Measurements from ENCODE around the gene RPUSD1. TPM values are rescaled to one million over a fixed set of nuclear protein-coding genes. Genes with fewer than 3 reads are reported as not detected.
A peak's percentile ranks its signal among the peaks of the same experiment; 100 is the strongest.

Gene RPUSD1
- total RNA-seq, 1 donor from 2014 or later = 28.5 TPM

DNA sequence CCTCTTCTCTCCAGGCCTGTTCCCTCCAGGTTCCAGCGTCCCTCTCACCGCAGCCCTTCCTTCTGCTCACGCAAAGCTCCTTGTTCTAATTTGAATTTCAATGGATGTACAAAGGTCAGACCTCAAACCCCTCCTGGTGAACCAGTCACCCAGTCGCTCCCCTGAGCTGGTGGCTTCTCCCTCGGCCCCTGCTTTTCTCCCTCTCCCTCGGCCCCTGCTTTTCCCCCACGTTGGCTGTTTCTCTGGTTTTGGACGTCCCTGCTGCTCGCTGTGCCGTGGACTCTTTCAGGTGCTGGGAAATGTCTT is 36.2 kb downstream of the RPUSD1 start:
- peak overlapping the region; percentile 10 for H3K4me3 Mint-ChIP-seq (ENCODE audit: unreplicated experiment)
- H3K27me3 Mint-ChIP-seq (ENCODE audit: unreplicated experiment) = peaks cover 3% of the 10 kb centered on the region
- TF ChIP-seq, protein P1, sequence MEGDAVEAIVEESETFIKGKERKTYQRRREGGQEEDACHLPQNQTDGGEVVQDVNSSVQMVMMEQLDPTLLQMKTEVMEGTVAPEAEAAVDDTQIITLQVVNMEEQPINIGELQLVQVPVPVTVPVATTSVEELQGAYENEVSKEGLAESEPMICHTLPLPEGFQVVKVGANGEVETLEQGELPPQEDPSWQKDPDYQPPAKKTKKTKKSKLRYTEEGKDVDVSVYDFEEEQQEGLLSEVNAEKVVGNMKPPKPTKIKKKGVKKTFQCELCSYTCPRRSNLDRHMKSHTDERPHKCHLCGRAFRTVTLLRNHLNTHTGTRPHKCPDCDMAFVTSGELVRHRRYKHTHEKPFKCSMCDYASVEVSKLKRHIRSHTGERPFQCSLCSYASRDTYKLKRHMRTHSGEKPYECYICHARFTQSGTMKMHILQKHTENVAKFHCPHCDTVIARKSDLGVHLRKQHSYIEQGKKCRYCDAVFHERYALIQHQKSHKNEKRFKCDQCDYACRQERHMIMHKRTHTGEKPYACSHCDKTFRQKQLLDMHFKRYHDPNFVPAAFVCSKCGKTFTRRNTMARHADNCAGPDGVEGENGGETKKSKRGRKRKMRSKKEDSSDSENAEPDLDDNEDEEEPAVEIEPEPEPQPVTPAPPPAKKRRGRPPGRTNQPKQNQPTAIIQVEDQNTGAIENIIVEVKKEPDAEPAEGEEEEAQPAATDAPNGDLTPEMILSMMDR (IDR thresholded peaks at IDR 0.05; ENCODE audit: partially characterized antibody, unreplicated experiment) = no peak
- peak overlapping the region; percentile 82 for H3K27ac Mint-ChIP-seq (ENCODE audit: unreplicated experiment)
- peaks cover 13% of the 10 kb centered on the region for H3K4me1 Mint-ChIP-seq (ENCODE audit: low read depth, unreplicated experiment)
- no peak for DNase-seq
- H3K9me3 Mint-ChIP-seq (ENCODE audit: unreplicated experiment) = peaks cover 8% of the 10 kb centered on the region
- peaks cover 5% of the 10 kb centered on the region for H3K36me3 Mint-ChIP-seq (ENCODE audit: unreplicated experiment)

DNA sequence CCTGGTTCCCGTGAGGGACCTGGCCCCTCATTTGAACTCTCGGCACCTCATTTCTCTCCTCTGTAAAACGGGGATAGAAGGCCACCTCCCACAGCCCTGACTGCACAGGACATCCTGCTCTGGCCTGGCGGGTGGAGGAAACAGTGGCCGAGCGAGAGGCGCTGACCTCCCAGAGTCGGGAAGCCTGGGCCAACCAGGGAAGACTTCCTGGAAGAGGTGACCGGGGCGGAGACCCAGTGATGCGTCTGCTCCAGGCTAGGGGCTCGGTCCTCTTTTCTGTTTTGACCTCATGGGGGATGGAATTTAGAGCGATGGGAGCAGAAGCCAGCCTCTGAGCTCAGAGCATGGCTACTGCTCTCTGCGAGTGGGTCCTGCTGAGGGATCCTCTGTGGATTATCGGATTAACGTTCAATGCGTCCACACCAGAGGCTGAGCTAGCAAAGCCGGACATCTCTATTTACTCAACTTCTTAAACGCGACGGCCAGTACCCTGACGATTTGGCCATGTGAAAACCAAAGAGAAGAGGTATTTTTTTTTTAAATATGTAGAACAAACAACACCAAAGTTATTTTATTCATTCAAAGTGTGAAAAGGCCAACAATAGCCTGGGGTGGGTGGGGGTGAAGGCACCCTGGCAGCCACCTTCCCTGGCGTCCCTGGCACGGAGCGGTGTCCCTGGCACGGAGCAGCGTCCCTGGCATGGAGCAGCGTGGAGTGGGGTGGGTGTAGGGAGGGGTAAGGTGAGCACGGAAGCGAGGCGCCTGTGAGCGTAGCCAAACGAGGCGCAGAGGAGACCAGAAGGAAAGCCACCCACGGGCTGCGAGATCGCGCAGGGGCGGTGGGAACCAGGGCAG is 36.8 kb downstream of the RPUSD1 start:
- Mint-ChIP-seq H3K4me1 (ENCODE audit: low read depth, unreplicated experiment) (peaks cover 13% of the 10 kb centered on the region), H3K36me3 (ENCODE audit: unreplicated experiment) (peaks cover 2% of the 10 kb centered on the region), H3K4me3 (ENCODE audit: unreplicated experiment) (peak overlapping the region; percentile 18), H3K27me3 (ENCODE audit: unreplicated experiment) (peaks cover 3% of the 10 kb centered on the region), H3K27ac (ENCODE audit: unreplicated experiment) (peak overlapping the region; percentile 82), H3K9me3 (ENCODE audit: unreplicated experiment) (peaks cover 7% of the 10 kb centered on the region)
- DNase-seq = no peak
- TF ChIP-seq, protein P1 (IDR thresholded peaks at IDR 0.05; ENCODE audit: partially characterized antibody, unreplicated experiment) = no peak

DNA sequence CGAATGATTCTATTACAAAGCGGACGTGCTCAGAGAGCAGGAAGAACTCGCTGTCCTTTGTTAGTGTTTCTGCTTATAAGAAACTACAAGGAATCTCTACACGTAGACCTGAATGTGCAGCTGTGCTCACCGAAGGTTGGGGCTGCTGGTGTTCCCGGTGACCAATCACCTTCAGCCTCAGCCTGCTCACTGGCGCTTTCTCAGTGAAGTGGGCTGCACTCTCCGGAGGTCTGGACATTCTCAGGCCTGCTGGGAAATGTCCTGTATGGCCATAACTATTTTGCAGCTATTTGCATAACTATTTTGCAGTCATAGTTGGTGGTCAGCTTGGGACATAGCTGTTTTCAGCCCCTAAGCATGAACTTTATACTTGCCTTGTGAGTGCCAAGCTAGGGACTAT is 37.7 kb downstream of the RPUSD1 start:
- DNase-seq = no peak
- no peaks in the 10 kb centered on the region for H3K36me3 Mint-ChIP-seq (ENCODE audit: unreplicated experiment)
- peaks cover 3% of the 10 kb centered on the region for H3K27me3 Mint-ChIP-seq (ENCODE audit: unreplicated experiment)
- TF ChIP-seq, protein P1 (IDR thresholded peaks at IDR 0.05; ENCODE audit: partially characterized antibody, unreplicated experiment) = no peak
- peaks cover 5% of the 10 kb centered on the region for H3K9me3 Mint-ChIP-seq (ENCODE audit: unreplicated experiment)
- H3K27ac Mint-ChIP-seq (ENCODE audit: unreplicated experiment) = no peak overlapping the region
- no peak overlapping the region for H3K4me3 Mint-ChIP-seq (ENCODE audit: unreplicated experiment)
- H3K4me1 Mint-ChIP-seq (ENCODE audit: low read depth, unreplicated experiment) = peaks cover 13% of the 10 kb centered on the region

DNA sequence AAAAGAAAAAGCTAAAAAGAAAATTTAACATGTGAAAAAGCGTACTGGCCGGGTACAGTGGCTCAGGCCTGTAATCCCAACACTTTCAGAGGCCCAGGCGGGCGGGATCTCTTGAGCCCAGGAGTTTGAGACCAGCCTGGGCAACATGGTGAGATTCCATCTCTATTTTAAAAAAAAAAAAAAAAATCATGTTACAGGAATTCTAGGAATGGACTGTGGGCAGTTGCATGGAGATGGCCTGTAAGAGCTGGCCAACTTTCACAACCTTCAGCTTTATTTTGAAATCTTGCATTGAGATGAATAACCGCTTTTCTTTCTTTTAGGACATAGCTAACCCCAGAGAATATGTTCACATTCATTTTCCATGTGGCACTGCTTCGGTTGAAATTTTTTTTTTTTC is 39.2 kb downstream of the RPUSD1 start:
- Mint-ChIP-seq H3K9me3 (ENCODE audit: unreplicated experiment) (peaks cover 5% of the 10 kb centered on the region), H3K36me3 (ENCODE audit: unreplicated experiment) (no peaks in the 10 kb centered on the region), H3K27me3 (ENCODE audit: unreplicated experiment) (peaks cover 3% of the 10 kb centered on the region), H3K4me3 (ENCODE audit: unreplicated experiment) (no peak overlapping the region), H3K27ac (ENCODE audit: unreplicated experiment) (no peak overlapping the region), H3K4me1 (ENCODE audit: low read depth, unreplicated experiment) (peaks cover 13% of the 10 kb centered on the region)
- DNase-seq = no peak
- TF ChIP-seq, protein P1 (IDR thresholded peaks at IDR 0.05; ENCODE audit: partially characterized antibody, unreplicated experiment) = no peak

DNA sequence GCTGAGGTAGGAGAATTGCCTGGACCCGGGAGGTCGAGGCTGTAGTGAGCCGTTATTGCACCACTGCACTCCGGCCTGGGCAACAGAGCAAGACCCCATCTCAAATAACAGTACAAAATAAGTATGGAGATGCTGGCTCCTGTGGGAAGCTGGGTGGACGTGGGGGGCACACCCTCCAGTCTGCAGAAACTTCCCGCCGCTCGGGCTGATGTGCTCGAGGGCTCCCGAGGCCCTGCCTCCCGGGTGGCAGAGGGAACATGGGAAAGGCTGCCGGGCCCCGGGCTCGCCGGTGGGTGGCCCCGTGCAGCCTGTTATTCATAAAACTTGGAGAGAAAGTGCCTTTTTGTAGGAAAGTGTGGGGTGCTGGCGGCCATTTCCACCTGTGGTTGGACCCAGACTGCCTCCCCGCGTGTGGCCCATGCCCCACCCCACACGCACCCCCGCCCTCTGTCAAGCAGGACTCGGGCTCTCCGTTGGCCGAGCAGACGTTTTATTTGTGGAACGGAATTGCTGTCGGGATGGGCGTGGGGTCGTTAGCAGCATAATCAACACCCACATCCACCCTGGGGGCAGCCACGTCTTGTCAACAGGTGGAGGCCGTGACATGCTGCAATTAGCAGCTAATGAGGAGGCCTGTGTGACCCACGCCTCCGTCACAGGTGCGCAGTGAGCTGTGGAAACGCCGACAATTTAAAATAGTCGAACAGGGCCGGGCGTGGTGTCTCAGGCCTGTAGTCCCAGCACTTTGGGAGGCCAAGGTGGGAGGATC is 40.0 kb downstream of the RPUSD1 start:
- TF ChIP-seq, protein P1 (IDR thresholded peaks at IDR 0.05; ENCODE audit: partially characterized antibody, unreplicated experiment) = no peak
- no peaks in the 10 kb centered on the region for H3K36me3 Mint-ChIP-seq (ENCODE audit: unreplicated experiment)
- no peak overlapping the region for H3K4me3 Mint-ChIP-seq (ENCODE audit: unreplicated experiment)
- H3K9me3 Mint-ChIP-seq (ENCODE audit: unreplicated experiment) = peaks cover 5% of the 10 kb centered on the region
- DNase-seq = no peak
- no peak overlapping the region for H3K27ac Mint-ChIP-seq (ENCODE audit: unreplicated experiment)
- peaks cover 3% of the 10 kb centered on the region for H3K27me3 Mint-ChIP-seq (ENCODE audit: unreplicated experiment)
- peaks cover 13% of the 10 kb centered on the region for H3K4me1 Mint-ChIP-seq (ENCODE audit: low read depth, unreplicated experiment)

Data from glutamatergic neuron (in vitro differentiated cells).